ENCODE data around the gene NELFCD. TPM values are rescaled to one million over a fixed set of nuclear protein-coding genes. Genes with fewer than 3 reads are reported as not detected.
"Not testable (repeated sequence)": the region's sequence is repeated elsewhere in the genome, so short reads cannot be mapped to it uniquely, and the experiment has no call there.

The NELFCD gene
- total RNA-seq, 6 experiments from 2014 or later = 31.1 to 41.4 (median 36.5) TPM

DNA sequence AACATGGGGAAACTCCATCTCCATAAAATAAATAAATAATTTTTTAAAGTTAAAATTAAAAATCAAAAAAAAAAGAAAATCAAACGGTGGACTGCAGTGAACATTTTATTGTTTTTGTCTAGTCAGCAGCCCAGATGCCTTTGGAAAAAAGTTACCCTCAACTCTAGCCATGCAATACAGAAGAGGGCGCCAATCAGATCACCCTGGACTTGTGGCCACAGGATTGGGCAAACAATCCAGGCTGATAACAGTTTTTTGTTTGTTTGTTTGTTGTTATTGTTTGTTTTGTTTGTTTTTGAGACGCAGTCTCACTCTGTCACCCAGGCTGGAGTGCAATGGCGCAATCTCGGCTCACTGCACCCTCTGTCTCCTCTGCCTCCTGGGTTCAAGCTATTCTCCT lies 30.5 kb upstream of the NELFCD start:
- DNase-seq = no peak
- no peak overlapping the region for H3K27ac ChIP-seq
- ATAC-seq = no peak
- no peaks in the 10 kb centered on the region for H3K36me3 ChIP-seq
- H3K27me3 ChIP-seq = no peaks in the 10 kb centered on the region
- WGBS (ENCODE audit: insufficient coverage, low coverage, low lambda C conversion rate, missing lambda C conversion rate) = 69% methylated on average over 5 of the region's 5 CpGs
- TF ChIP-seq, protein P1, sequence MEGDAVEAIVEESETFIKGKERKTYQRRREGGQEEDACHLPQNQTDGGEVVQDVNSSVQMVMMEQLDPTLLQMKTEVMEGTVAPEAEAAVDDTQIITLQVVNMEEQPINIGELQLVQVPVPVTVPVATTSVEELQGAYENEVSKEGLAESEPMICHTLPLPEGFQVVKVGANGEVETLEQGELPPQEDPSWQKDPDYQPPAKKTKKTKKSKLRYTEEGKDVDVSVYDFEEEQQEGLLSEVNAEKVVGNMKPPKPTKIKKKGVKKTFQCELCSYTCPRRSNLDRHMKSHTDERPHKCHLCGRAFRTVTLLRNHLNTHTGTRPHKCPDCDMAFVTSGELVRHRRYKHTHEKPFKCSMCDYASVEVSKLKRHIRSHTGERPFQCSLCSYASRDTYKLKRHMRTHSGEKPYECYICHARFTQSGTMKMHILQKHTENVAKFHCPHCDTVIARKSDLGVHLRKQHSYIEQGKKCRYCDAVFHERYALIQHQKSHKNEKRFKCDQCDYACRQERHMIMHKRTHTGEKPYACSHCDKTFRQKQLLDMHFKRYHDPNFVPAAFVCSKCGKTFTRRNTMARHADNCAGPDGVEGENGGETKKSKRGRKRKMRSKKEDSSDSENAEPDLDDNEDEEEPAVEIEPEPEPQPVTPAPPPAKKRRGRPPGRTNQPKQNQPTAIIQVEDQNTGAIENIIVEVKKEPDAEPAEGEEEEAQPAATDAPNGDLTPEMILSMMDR (IDR thresholded peaks at IDR 0.05) = no peak
- TF ChIP-seq POLR2A (IDR thresholded peaks at IDR 0.05) = no peak
- no peaks in the 10 kb centered on the region for H3K4me1 ChIP-seq
- intact Hi-C loops (cut with DNase I) = no loop called here
- H3K9me3 ChIP-seq = no peaks in the 10 kb centered on the region
- no peak overlapping the region for H3K4me3 ChIP-seq

DNA sequence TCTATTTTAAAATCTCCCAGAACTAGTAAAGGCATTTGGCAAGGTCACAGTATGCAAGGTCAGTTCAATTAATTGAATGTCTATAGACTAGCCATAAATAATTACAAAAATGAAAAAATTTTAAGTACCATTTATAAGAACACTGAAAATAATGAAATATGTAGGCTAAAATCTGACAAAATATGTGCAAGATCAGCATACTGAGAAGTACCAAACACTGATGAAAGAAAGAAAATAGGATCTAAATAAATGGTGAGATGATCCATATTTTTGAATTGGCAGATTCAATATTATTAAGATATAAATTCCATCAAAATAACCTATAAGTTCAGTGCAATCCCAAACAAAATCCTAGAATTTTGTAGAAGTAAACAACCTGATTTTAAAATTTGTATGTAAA lies 28.0 kb upstream of the NELFCD start:
- no peak overlapping the region for H3K4me3 ChIP-seq
- no peaks in the 10 kb centered on the region for H3K36me3 ChIP-seq
- ATAC-seq (no peak), DNase-seq (no peak)
- no peaks in the 10 kb centered on the region for H3K9me3 ChIP-seq
- H3K4me1 ChIP-seq = no peaks in the 10 kb centered on the region
- intact Hi-C loops (cut with DNase I) = no loop called here
- H3K27me3 ChIP-seq = no peaks in the 10 kb centered on the region
- H3K27ac ChIP-seq = no peak overlapping the region
- TF ChIP-seq POLR2A (IDR thresholded peaks at IDR 0.05) = no peak
- TF ChIP-seq, protein P1 (IDR thresholded peaks at IDR 0.05) = no peak

DNA sequence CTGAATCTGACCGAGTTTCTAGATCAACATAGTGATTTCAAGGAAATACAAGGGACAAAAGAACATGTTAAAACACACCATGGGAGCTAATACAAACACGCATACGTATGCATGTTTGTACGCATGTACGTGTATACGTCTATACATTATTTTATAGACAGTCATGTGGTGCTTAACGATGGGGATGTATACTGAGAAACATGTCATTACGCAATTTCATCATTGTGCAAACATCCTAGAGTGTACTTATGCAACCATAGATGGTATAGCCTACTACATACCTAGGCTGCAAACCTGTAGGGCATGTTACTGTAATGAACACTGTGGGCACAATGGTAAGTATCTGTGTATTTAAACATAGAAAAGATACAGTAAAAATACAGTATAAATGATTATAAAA lies 25.0 kb upstream of the NELFCD start:
- Histone ChIP-seq H3K4me3 (no peak overlapping the region), H3K27ac (no peak overlapping the region), H3K4me1 (no peaks in the 10 kb centered on the region), H3K9me3 (no peaks in the 10 kb centered on the region), H3K36me3 (no peaks in the 10 kb centered on the region), H3K27me3 (no peaks in the 10 kb centered on the region)
- no peak for ATAC-seq
- no peak for DNase-seq
- intact Hi-C loops (cut with DNase I) = no loop called here
- 76% methylated on average over 8 of the region's 8 CpGs for WGBS (ENCODE audit: insufficient coverage, low coverage, low lambda C conversion rate, missing lambda C conversion rate)
- no peak for TF ChIP-seq POLR2A (IDR thresholded peaks at IDR 0.05)
- TF ChIP-seq, protein P1 (IDR thresholded peaks at IDR 0.05) = no peak

DNA sequence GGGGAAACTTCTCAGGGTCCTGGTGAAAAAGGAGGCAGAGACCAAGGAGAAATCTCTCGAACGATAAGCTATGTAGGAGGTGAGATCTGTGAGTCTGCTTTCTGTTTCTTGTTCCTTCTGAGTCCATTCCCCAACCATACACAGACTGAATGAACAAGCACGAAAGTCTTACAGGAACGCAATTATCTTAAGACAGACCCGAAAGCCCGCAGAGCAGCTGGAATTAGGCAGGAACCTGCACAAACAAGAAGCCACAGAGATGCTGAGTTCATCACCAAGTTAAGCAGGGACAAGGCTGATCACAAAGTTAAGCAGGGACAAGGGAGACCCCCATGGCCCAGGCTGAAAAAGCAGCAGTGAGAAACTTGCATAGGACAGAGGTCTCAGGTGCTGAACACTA lies 21.4 kb upstream of the NELFCD start:
- Histone ChIP-seq H3K36me3 (no peaks in the 10 kb centered on the region), H3K27me3 (no peaks in the 10 kb centered on the region), H3K4me3 (no peak overlapping the region), H3K27ac (no peak overlapping the region), H3K9me3 (no peaks in the 10 kb centered on the region), H3K4me1 (no peaks in the 10 kb centered on the region)
- DNase-seq (no peak), ATAC-seq (no peak)
- WGBS (ENCODE audit: insufficient coverage, low coverage, low lambda C conversion rate, missing lambda C conversion rate) = 68% methylated on average over 5 of the region's 6 CpGs
- TF ChIP-seq, protein P1 (IDR thresholded peaks at IDR 0.05) = no peak
- TF ChIP-seq POLR2A (IDR thresholded peaks at IDR 0.05) = no peak
- intact Hi-C loops (cut with DNase I) = no loop called here

DNA sequence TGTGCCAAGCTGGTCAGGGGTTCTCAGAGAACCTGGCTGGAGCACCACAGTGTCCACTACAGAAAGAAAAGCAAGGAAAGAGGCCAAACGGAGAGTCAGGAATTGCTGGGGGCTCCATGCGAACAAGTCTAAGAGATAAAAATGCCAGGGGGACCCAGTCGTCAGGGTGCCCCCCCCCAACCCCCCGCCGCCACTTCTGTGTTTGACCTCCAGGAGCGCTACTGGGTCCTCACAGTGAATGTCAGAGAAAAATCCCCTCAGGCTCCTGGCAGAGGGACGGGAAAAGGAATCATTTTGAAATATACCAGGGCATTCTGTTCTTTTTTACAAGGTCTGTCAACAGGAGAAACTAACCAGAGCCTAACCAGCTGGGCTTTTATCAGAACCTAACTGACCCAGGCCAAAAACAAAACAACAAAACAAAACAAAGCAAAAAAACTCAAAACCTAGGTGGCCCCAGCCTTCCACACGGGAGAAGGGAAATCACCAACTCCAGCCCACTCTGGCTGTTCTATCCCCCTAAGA lies 17.9 kb upstream of the NELFCD start:
- no peak for ATAC-seq
- no peak for TF ChIP-seq POLR2A (IDR thresholded peaks at IDR 0.05)
- TF ChIP-seq, protein P1 (IDR thresholded peaks at IDR 0.05) = no peak
- no peak for DNase-seq
- Histone ChIP-seq H3K27ac (no peak overlapping the region), H3K27me3 (no peaks in the 10 kb centered on the region), H3K4me1 (no peaks in the 10 kb centered on the region), H3K4me3 (no peak overlapping the region), H3K36me3 (no peaks in the 10 kb centered on the region), H3K9me3 (no peaks in the 10 kb centered on the region)
- intact Hi-C loops (cut with DNase I) = no loop called here
- WGBS (ENCODE audit: insufficient coverage, low coverage, low lambda C conversion rate, missing lambda C conversion rate) = 63% methylated on average over 8 of the region's 8 CpGs

DNA sequence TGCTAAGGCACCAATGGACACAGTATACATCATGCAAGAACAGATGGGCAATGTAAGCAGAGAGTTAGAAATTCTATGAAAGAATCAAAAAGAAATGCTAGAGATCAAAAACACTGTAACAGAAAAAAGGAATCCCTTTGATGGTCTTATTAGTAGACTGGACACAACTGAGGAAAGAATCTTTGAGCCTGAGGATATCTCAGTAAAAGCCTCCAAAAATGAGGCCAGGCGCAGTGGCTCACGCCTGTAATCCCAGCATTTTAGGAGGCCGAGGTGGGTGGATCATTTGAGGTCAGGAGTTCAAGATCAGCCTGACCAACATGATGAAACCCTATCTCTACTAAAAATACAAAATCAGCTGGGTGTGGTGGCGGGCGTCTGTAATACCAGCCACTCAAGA lies 17.1 kb upstream of the NELFCD start:
- intact Hi-C loops (cut with DNase I); H3K4me1 ChIP-seq; DNase-seq; ATAC-seq; H3K4me3 ChIP-seq; H3K27ac ChIP-seq; H3K9me3 ChIP-seq; H3K27me3 ChIP-seq; H3K36me3 ChIP-seq: not testable (repeated sequence)
- WGBS (ENCODE audit: insufficient coverage, low coverage, low lambda C conversion rate, missing lambda C conversion rate) = 69% methylated on average over 5 of the region's 5 CpGs
